Measurements from ENCODE around the gene ZFP64. TPM values are rescaled to one million over a fixed set of nuclear protein-coding genes. Genes with fewer than 3 reads are reported as not detected.

The ZFP64 gene
- total RNA-seq, 1 experiment from 2014 or later: 4.9 TPM

DNA sequence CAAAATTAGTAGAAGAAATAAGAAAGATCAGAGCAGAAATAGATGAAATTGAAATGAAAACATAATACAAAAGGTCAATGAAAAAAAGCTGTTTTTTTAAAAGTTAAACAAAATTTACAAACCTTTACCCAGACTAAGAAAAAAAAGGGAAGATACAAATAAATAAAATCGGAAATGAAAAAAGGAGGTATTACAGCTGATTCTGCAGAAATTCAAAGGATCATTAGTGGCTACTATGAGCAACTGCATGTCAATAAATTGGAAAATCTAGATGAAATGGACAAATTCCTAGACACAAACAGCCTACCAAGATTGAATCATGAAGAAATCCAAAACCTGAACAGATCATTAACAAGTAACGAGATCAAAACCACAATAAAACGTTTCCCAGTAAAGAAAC lies 59.2 kb downstream of the ZFP64 start:
- in situ Hi-C loops (cut with HindIII; ENCODE audit: low pct_unique_long_range_greater_than_20kb, low sequenced_read_pairs): no loop called here
- DNase-seq (ENCODE audit: low read depth): no peak

DNA sequence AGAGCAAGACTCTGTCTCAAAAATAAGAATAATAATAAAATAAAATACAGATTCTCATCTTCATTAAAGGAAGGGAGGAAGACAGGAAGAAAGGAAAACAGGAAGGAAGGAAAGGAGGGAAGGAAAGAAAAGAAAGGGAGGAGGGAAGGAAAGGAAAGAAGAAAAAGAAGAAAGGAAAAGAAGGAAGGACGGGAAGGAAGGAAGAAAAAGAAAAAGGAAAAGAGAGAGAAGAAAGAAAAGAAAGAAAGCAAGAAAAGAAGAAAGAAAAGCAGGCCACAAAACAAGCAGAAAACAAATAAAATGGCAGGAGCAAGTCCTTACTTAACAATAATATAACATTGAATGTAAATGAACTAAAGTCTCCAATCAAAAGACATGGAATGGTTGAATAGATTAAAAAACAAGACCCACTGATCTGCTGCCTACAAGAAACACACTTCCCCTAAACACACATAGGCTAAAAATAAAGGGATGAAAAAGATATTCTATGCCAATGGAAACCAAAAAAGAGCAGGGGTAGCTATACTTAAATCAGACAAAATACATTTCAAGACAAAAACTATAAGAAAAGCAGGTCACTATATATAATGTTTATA lies 60.4 kb downstream of the ZFP64 start:
- in situ Hi-C loops (cut with HindIII; ENCODE audit: low pct_unique_long_range_greater_than_20kb, low sequenced_read_pairs): no loop called here
- no peak for DNase-seq (ENCODE audit: low read depth)

- DNase-seq (ENCODE audit: low read depth): no peak
- in situ Hi-C loops (cut with HindIII; ENCODE audit: low pct_unique_long_range_greater_than_20kb, low sequenced_read_pairs): no loop called here
These were observed 61.2 kb downstream of the ZFP64 start for GRCh38 chr20:52130406-52130805.

- in situ Hi-C loops (cut with HindIII; ENCODE audit: low pct_unique_long_range_greater_than_20kb, low sequenced_read_pairs): loop anchor here (10.0 kb wide), 1 partner anchor 105 kb away; no protein-coding TSS in a partner anchor
- DNase-seq (ENCODE audit: low read depth): no peak
These were observed 62.0 kb downstream of the ZFP64 start for GRCh38 chr20:52129611-52130010.

- in situ Hi-C loops (cut with HindIII; ENCODE audit: low pct_unique_long_range_greater_than_20kb, low sequenced_read_pairs): loop anchor here (10.0 kb wide), 1 partner anchor 107 kb away; no protein-coding TSS in a partner anchor
These were observed 64.3 kb downstream of the ZFP64 start for GRCh38 chr20:52127309-52127708.

GRCh38 chr20:52124821-52125220 lies 66.8 kb downstream of the ZFP64 start:
- DNase-seq (ENCODE audit: low read depth): no peak
- in situ Hi-C loops (cut with HindIII; ENCODE audit: low pct_unique_long_range_greater_than_20kb, low sequenced_read_pairs): loop anchor here (10.0 kb wide), 1 partner anchor 110 kb away; no protein-coding TSS in a partner anchor

More at GRCh38 chr20:52127309-52127708, 64.3 kb downstream of the ZFP64 start:
- no peak for DNase-seq (ENCODE audit: low read depth)

GRCh38 chr20:52118696-52119095 lies 72.9 kb downstream of the ZFP64 start:
- DNase-seq (ENCODE audit: low read depth): no peak
- in situ Hi-C loops (cut with HindIII; ENCODE audit: low pct_unique_long_range_greater_than_20kb, low sequenced_read_pairs): no loop called here

DNA sequence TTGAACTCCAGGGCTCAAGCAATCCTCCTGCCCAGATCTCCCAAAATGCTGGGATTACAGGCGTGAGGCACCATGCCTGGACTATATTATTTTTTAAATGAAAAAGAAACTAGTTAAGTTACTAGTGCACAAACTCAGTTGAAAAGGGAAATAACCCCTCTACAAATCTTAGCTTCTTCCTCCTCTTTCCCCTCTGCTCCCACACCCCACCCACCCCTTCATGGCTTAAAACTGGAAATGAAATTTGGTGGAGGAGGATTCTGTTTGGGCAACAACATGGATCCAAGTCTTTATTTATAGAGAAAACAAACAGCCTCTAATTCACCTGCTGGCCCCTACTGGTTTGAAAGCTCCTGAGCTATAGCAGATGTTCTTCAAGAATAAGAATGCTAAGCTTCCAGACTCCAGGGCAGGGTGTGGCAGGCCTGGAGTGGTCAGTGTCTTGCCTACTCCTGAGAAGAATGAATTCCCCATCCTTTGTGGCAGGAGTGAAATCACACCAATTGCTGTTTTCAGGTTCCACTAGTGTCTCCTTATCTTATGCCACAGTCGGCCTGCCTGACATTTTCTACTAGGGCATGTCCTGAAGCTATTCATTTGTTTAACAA lies 73.5 kb downstream of the ZFP64 start:
- in situ Hi-C loops (cut with HindIII; ENCODE audit: low pct_unique_long_range_greater_than_20kb, low sequenced_read_pairs): no loop called here
- no peak for DNase-seq (ENCODE audit: low read depth)

DNA sequence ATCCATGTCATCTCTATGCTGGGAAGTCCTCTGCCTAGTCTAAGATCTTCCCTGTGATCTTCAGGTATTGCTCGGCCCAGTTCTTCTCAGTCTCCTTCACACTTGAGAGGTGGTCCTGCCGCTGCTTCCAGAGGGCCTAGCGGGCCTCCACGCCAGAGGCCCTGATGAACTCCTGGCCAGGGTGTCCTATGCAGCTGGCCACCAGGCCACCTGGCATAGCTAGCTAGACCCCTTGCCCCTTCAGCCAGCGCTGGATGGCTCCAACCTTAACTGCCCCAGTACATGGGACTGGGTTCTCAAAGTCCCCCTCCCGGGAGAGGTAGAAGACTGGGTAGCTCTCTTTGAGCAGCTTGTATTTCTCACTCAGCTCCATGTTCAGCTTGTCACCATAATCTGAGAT lies 81.1 kb downstream of the ZFP64 start:
- in situ Hi-C loops (cut with HindIII; ENCODE audit: low pct_unique_long_range_greater_than_20kb, low sequenced_read_pairs): no loop called here
- no peak for DNase-seq (ENCODE audit: low read depth)

DNA sequence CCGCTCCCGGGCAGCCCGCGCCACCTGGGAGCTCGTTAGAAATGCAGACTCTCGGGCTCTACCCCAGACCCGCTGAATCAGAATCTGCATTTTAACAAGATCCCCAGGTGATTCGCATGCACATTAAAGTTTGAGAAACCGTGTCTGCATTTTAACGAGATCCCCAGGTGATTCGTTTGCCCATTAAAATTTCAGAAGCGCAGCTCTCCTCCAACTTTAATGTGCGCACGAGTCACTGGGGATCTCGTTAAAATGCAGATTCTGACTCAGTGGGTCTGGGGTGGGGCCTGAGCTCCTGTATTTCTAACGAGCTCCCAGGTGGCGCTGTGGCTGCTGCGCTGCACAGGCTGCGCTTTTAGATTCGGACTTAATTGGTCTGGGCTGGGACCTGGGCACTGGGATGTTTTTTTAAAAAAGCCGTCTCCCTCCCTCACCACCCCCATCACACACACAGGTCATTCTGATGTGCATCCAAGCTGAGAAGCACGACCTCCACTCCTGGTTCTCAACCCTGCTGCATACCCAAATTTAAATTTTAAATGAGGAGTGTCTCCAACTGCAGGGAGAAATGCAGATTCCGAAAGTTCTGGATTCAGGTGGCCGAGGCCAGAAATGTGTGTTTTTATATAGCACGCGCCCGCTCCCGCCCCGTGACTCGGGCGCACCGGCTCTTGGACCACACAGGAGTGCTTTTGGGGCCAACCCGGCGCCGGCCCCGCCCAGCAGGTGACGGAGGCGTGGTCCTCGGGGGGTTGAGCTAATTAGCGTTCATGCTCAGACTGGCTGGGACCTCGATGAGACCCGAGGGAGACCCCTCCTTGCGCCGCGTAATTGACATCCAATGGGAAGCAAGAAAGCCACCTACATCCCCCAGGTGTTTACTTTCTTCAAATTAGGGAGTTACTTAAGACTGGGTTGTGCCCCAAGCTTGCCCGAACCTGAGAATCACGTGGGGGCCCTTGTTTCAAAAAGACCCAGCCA lies 85.8 kb downstream of the ZFP64 start:
- DNase-seq (ENCODE audit: low read depth): no peak
- in situ Hi-C loops (cut with HindIII; ENCODE audit: low pct_unique_long_range_greater_than_20kb, low sequenced_read_pairs): no loop called here

GRCh38 chr20:52104546-52105441 lies 86.8 kb downstream of the ZFP64 start:
- in situ Hi-C loops (cut with HindIII; ENCODE audit: low pct_unique_long_range_greater_than_20kb, low sequenced_read_pairs): no loop called here
- DNase-seq (ENCODE audit: low read depth): no peak

- in situ Hi-C loops (cut with HindIII; ENCODE audit: low pct_unique_long_range_greater_than_20kb, low sequenced_read_pairs): no loop called here
These were observed 87.5 kb downstream of the ZFP64 start for GRCh38 chr20:52103913-52104545.

GRCh38 chr20:52103335-52103912 lies 88.2 kb downstream of the ZFP64 start:
- in situ Hi-C loops (cut with HindIII; ENCODE audit: low pct_unique_long_range_greater_than_20kb, low sequenced_read_pairs): no loop called here
- no peak for DNase-seq (ENCODE audit: low read depth)

More at GRCh38 chr20:52103913-52104545, 87.5 kb downstream of the ZFP64 start:
- no peak for DNase-seq (ENCODE audit: low read depth)

DNA sequence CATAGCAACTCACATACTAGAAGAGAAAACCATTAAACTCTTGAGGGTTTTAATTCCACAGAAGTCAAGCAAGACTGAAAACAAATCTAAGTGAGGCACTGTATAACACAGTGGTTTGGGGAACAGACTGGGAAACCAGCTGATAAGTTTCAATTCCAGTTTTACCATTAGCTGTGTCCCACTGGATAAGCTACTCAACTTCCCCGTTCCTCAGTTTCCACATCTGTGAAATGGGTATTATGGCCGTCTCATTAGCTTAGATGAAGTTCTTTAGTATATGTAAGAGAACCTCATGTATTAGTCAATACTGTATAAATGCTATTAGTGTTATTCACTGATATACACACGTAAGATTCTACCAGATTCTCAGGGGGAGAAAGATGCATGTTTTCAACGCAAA lies 89.0 kb downstream of the ZFP64 start:
- in situ Hi-C loops (cut with HindIII; ENCODE audit: low pct_unique_long_range_greater_than_20kb, low sequenced_read_pairs): no loop called here
- no peak for DNase-seq (ENCODE audit: low read depth)

GRCh38 chr20:52102126-52102525 lies 89.5 kb downstream of the ZFP64 start:
- in situ Hi-C loops (cut with HindIII; ENCODE audit: low pct_unique_long_range_greater_than_20kb, low sequenced_read_pairs): no loop called here
- DNase-seq (ENCODE audit: low read depth): no peak
